Activated effector memory CD4-positive, alpha-beta T cell treated with anti-CD3 and anti-CD28 coated beads, Interleukin-2, amount 50 U/mL, for 16 hours (primary cell): ENCODE results near the gene DDX47.

Source experiments
- DNase-seq: peaks from one replicate; pipeline ENCODE4 v3.0.0-alpha.2; 2020

Gene DDX47

DNA sequence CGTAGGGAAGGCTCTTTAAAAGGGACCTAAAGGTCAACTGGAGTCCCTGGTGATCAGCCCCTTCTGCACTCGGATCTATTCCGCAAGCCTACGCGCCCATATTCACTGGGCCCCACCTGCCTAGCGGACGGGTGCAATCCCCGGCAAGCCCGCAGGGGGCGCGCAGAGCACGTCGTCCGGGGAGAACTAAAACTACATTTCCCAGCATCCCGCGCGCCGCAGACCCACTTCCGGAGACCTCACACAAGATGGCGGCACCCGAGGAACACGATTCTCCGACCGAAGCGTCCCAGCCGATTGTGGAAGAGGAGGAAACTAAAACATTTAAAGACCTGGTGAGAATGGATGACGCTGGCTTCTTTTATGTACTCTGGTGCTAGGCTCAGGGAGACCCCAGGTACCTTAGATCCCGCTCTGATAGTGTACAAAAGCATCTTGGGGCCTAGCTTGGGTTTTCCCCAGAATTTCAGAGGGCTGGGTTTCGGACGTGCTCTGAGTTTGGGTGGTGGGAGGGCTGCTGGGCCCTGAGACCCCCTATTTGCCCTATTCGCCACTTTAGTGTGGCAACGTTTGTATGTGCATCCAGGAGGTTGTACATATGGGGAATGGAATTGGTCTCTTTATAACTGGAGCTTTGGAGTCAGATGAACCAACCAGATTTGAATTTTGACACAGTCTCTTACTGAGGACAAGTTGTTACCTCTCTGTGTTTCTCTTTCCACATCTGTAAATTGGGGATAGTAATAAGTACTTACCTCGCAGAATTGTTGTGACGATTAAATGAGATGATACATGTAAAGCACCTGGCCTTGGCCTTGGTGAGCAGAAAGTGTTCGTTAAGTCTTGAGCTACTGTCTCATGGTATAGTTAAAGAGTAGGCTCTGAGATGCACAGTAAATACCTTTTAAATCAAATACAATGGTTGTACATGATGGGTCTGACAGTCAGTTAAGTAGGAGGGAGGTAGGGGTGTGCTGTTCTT lies at the start of gene DDX47:
Gene DDX47, plus strand, starts transcription at position 227 of the 982 bp plus-strand sequence. Its CDS starts 22 bp downstream, at position 249.
- DNase-seq, result peak; percentile 99

DNA sequence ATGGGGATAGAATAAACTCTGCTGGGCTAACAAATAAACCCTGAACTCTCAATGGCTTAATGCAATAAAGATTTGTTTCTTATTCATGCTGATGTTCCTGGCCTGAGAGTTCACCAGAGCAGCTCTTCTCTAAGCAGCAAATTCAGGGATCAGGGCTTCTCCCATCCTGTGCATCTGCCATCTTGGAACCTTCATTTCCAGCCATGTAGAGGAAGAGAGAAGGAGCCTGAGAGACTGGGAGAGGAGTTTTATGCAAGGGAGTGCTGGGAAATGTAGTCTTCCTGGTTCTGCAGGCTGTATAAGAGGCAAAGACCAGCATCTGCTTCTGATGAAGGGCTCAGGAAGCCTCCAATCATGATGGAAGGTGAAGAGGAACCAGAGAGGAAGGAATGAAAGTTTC lies 48.3 kb upstream of the DDX47 start:
- no peak for DNase-seq

DNA sequence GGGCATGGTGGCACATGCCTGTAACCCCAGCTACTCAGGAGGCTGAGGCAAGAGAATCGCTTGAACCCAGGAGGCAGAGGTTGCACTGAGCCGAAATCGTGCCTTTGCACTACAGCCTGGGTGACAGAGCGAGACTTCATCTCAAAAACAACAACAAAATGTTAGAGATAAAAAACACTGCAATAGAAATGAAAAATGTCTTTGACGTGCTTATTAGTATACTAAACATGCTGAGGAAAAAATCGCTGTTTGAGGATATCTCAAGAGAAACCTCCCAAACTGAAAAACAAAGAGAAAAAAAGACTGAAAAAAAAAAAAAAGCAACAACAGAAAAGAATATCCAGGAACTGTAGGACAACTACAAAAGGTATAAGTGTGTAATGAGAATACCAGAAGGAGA lies 42.9 kb upstream of the DDX47 start:
- no peak for DNase-seq

DNA sequence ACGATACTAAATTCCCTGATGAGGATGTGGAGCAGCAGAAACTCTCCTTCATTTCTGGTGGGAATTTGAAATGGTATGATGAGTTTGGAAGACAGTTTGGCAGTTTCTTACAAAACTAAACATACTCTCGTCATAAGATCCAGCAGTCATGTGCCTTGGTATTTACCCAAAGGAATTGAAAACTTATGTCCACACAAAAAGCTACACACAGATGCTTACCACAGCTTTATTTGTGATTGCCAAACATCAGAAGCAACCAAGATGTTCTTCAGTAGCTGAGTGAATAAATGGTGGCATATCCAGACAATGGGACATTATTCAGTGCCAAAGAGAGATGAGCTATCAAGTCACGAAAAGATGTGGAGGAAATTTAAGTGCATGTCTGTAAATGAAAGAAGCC lies 38.4 kb upstream of the DDX47 start:
- no peak for DNase-seq

DNA sequence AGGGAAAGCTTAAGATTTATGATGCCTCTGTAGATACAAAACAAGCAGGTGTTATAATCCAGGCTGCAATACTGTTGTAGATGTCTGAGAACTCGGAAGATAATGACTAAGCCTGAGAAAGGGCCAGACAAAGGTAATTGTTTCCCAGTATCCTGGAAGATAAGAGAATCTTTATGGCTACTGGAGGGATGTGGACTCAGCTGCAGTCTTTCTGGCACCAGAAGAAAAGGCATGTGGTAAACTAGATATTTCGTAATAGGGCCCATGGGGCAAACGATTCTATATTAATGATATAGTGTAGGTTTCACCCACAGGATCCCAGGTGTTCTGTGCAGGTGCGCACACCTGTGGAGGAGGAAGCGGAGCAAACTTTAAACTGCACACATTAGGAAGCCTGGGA lies 36.9 kb upstream of the DDX47 start:
- DNase-seq, result no peak

DNA sequence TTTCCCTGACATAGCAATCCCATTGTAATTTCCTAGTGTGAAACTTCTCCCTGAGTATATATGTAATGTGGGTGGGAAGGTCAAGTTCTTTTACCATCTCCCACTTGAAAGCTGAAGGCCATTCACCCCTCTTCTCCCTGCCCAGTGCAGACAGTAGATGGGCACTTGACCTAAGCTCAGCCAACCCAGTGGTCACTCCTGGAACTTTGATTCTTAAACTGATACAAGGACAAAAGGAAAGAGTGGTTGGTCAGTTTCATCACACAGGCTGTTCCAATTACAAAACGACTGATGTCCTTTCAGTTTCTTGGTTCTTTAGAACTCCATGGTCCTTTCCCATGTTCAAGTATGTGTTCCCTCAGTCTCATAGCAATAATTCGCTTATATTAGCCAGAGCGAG lies 36.1 kb upstream of the DDX47 start:
- no peak for DNase-seq

DNA sequence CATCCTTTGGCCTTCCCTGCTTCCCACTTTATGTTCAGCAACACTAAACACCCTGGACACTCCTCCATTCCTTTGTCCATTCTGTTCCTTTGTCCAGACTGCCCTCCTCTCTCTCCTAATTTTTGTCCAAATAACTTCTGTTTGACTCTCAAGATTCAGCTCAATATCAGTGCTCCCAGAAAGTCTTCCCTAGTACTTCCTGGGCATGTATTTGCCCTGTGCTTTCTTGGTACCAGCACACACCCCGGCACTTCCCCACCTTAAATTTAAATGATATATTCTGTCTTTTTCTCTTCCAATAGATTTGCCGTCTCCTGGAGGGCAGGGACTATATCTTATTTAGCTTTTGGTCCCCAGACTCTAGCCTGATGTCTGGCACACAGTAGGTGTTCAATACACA lies 34.1 kb upstream of the DDX47 start:
- DNase-seq, result no peak

DNA sequence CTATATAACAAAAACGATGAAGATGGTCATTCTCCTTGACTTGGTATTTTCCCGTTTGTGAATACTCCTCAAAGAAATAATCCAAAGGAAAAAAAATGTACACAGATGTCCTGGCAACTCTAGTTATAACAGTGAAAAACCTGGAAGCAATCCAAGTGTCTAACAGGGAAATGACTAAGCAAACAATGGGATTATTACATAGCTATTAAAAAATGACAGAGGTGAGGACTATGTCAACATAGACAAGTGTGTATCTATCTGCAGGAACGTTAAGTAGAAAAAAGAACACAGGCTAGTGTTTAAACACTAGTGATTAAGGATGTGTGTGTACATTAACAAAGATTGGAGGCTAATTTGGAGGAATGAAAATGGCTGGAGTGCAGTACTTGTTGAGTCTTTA lies 33.6 kb upstream of the DDX47 start:
- no peak for DNase-seq

DNA sequence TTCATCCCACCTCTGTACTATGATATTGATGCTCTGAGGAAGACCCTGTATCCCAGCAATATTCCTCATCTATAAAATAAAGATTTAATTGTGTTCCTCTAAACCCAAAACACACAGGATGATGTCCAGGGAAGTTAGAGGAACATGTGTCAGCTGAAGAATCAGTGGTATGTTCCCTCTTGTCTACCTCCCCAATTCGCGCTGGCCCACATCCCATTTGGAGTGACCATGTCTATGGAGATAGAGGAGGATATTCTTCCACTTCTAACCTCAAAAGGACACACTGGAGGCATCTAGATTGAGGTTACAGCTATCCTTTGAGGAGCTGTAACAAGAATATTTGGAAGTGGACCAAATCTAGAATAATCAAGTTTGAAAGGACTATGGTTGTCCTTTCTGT lies 29.0 kb upstream of the DDX47 start:
- DNase-seq, result no peak

DNA sequence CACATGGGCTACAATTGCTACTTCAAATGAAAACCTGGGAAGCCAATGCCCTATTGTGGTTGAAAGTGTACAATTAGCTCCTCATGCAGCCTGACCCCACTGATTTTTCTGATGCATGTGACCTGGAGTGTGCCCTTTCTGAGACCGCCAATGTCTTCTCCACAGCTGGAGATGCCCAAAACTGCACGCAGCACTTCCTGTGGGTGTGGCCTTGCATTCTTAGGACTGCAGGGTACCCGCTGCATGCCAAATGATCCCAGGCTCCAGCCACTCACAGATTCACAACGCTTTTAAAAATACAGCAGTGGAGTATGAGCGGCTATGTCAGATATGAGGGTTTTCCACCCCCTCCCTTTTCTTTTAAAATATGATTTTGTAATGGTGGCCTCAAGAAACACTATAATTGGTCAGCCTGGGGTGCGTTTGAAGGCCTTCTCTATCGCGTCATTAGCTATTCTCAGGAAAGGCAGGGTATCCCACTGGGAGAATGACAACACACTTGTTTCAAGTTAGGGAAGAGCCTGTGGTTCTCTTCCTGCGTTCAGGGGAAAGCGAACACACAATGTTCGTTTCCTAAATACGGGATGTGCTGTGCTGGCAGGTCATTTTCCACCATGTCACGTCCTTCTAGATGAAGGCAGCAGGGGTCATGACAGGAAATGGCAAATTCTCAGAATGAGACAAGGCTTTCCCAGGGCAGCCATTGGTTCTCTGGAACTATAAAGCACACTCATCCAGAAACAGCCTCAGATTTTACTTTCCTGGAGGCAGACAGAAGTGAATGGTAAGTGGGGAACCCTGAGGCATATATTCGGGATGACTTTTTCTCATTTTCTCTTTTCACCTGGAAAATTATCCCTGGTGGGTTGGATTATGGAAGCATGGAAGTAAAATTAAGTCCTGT lies 28.0 kb upstream of the DDX47 start, which contains the start of gene APOLD1:
Gene APOLD1, plus strand, starts transcription at position 749 of the 904 bp plus-strand sequence. Its CDS starts 33 bp downstream, at position 782.
- no peak for DNase-seq

DNA sequence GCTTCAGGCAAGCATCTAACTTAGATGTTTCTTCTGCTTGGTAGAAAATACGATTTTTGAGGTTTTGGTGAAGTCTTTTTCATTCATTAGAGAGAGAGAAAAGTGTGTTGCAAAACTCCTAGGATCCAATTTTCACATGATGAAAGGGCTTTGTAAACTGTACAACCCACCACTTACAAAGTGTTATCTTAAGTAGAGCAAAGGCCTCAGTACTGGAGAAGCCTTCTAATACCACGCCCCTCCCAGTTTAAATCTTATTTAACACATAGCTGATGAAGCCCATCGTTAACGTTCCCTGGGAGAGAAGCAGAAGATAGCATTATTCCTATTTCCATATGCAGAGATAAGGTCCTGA lies 26.8 kb upstream of the DDX47 start:
- no peak for DNase-seq

DNA sequence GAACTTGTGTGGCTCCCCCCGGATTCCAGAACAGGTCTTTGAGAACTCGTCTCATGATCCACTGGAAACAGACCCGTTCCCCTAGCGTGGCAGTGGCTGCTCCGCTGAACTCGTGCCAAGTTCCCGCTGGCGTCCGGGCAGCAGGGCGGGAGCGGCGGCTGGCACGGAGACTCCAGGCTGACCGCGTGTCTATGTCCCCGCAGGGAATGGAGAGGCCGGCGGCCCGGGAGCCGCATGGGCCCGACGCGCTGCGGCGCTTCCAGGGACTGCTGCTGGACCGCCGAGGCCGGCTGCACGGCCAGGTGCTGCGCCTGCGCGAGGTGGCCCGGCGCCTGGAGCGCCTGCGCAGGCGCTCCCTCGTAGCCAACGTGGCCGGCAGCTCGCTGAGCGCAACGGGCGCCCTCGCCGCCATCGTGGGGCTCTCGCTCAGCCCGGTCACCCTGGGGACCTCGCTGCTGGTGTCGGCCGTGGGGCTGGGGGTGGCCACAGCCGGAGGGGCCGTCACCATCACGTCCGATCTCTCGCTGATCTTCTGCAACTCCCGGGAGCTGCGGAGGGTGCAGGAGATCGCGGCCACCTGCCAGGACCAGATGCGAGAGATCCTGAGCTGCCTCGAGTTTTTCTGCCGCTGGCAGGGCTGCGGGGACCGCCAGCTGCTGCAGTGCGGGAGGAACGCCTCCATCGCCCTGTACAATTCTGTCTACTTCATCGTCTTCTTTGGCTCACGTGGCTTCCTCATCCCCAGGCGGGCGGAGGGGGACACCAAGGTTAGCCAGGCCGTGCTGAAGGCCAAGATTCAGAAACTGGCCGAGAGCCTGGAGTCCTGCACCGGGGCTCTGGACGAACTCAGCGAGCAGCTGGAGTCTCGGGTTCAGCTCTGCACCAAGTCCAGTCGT lies 26.2 kb upstream of the DDX47 start:
- peak; percentile 92 for DNase-seq

DNA sequence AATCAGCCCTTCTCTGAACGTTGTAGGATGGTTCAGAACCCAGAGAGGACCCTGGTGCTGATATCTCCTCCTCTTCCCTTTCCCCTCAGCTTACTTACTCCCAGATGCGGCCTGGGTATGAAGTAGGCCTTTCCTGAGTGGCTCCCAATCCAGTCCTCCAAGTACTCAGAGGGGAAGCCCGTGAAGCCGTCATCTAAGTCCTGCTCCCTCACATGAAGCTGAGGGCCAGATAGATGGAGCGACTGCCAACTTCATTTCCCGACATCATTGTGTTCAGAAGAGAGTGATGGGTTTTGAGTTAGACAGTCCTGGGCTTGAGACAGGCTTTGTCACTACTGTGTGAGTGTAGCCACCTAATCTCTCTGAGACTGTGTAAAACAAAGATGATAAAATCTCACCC lies 25.0 kb upstream of the DDX47 start:
- DNase-seq, result no peak

DNA sequence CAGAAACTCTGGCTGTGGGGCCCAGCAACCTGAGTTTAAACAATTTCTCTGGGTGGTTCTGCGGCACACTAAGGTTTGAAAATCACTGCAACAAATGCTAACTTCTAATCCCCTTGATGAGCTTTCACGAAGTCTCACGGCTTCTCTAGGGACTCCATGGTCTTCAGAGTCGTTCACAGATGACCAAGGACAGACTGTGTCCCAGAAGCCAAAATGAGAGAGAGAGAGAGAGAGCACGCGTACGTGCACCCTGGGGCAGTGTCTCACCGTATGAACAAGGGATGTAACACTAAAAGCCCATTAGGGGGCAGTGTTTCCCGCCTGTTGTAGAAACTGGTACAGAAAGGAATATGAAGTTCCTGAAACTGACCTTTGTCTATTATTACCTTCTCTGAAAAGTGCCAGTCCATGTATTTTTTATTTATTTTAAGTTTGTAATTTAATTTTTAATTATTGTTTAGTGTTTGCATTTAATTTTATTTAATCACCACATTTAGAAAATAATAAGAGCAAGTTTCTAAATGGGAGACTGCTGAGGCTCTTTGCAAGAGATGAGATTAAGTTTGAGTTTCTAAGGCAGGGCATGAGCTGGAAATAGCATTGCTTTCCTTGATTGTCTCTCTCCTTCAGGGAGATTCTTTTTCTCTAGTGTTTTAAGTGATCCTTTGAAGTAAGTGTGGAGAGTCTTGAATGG lies 24.3 kb upstream of the DDX47 start:
- DNase-seq, result peak; percentile 80

DNA sequence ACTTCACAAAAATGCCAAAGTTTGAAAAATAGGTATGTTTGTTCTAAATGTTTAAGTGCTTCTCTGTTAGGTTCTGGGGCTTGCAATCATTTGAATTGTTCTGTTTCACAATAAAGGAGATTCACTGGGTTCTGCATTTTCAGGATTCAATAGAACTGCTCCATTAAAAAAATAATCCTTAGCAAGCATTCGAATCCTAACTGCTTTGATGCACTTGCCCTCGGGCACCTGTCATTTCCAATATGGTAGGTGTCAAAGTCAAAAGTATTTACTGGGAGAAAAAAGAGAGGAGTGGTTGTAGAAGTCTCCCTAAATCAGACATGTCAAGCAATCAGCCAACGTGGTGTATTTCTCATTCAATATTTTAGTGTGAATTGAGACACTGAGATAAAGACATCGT lies 22.2 kb upstream of the DDX47 start:
- no peak for DNase-seq

DNA sequence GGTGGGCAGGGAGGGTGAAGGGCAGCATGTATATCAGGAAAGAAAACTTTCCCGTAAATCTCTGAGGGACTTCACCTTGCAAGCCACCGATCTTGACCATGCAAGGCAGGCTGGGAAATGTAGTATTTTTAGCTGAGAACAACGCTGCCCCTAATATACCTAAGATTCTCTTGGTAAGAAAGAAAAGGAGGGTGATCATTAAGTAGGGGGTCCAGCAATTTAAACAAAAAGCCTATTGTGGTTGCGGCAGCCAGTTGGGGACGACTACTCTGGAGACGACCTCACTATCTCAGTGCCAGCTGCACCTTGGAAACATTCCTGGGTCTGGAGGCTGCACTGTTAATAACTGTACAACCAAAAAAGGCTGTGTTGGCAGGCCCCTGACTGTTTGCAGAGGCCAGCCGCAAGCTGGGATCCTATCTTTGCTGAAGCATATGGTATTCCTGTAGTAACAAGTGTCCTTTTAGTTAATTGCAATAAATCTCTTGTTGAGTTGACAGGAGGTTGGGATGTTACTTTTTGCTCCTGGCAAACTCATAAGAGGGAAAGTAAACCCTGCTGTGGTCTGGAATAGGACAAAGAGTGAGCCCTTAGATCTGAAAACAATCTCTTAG lies 21.3 kb upstream of the DDX47 start:
- DNase-seq, result no peak

DNA sequence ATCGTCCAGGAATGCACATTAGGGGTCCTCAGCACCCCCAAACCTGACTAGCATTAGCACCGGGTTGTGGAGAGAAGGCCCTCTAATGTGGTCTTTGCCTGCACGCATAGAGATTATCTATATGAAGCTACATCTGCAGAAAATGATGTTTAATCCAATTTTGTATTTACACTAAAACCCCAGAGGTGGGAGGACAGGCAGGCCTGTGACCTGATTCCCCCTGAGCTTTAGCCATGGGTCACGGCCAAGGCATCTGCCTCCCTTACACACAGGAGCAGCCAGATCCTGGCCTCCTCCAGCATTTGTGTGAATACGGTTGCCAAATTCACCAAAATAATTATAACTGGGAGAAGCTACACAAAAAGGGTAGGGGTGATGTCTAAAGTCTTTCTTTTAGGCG lies 20.7 kb upstream of the DDX47 start:
- DNase-seq, result no peak

DNA sequence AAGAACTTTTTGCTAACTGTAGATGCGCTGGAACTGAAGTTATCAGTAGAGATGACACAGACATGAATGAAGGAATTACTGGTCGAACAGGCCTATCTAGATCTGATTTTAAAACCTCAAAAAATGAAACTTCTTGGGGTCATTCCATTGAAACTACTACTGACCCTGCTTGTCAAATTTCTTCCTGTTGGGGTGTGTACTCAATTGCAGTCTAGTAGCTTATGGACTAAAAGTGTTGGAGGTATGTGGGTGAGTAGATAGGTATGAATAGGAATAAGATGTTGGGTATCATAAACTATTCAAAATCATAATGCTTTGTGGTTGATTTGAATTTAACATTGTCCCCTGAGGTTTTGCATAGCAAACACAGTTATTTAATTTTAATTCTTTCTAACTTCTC lies 18.5 kb upstream of the DDX47 start:
- DNase-seq, result no peak

DNA sequence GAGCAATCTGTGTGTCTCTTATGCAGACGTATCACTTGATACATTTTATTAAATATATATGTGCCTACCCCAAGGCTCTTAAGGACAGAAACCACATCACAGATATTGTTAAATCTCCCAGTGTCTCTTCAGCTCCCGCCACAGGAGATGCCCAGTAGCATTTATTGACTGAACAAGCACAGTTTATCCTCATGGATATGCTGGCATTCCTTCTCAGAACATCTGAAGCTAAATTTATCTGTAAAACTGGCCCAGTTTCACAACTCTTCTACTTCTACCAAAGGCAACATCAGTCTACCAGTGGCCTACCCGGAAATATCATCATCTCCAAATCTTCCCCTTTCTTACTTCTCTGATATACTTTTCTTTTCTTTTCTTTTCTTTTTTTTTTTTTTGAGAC lies 17.0 kb upstream of the DDX47 start:
- DNase-seq, result no peak

DNA sequence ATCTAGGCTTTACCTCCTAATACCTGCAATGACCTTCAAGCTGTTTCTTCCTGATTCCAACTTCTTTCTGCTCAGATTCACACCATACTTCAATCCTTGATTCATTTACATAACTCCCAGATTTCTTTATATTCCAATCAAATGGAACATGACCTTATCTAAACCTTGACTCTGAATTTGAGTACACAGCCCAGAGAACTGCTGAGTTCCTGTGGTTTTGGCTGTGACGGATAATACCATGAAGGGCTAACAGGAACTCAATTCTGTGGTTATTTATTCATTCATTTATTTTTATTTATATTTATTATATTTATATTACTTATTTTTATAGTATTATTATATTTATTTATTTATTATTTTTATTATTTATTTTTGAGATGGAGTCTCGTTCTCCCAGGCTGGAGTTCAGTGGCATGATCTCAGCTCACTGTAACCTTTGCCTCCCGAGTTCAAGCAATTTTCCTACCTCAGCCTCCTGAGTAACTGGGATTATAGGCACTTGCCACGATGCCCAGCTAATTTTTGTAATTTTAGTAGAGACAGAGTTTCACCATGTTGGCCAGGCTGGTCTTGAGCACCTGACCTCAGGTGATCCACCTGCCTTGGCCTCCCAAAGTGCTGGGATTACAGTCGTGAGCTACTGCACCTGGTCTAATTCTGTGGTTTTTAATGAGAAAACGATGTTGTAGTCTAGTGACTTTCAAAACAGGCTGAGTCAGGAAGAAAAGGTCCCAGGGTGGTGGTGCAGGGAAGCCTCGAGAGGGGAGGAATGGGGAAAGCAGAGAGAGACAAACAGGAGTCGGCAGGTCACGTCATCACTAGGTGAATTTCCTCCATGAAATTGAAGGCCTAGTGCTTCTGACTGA lies 16.0 kb upstream of the DDX47 start:
- no peak for DNase-seq

DNA sequence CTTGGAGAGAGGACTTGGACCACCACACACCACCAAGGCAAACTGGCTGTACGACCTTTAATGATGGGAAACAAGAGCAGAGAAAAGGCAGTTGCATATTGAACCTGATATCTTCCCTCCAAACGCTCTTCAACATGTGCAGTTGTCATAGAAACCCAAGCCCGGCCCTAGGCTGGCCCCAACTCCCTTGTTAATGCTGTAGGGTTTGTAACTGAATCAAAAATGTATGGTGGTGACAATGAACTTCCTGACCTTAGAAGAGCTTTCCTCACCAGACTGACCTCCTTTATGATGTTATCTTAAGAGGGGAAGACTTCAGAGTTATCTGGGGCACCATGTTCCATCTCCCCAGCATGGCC lies 15.4 kb upstream of the DDX47 start:
- no peak for DNase-seq
